IMR-90 (cell line): Measurements from ENCODE around the gene NHEJ1. TPM values are rescaled to one million over a fixed set of nuclear protein-coding genes. Genes with fewer than 3 reads are reported as not detected.

Source experiments
- ATAC-seq: fragments of 200-7000 bp; cut with Tn5 transposase; 2 replicates; pipeline ENCODE4 v1.9.1; 2020; ENCODE audit warnings: low read depth, mild to moderate bottlenecking, moderate library complexity
- BruUV-seq: library from RNA; stranded (reverse); fragments of 400-500 nt; replicated peaks from 2 replicates; lab custom pipeline; 2021; lab: Mats Ljungman, UMichigan
- CTCF ChIA-PET: fragments of 300-600 bp; formaldehyde crosslinking; extraction: SDS; loops from one replicate; lab custom pipeline; 2021; ENCODE audit warnings: antibody characterized with exemption; lab: Yijun Ruan, JAX
- POLR2A ChIA-PET: fragments of 300-600 bp; sonication (Branson Sonifier 250); formaldehyde crosslinking; loops from one replicate; lab custom pipeline; 2022; ENCODE audit warnings: antibody characterized with exemption; ENCODE audit not compliant: unreplicated experiment; lab: Charles Lee
- DNase-seq: peaks from one replicate; pipeline ENCODE4 v3.0.0; 2013
- H2AFZ ChIP-seq: replicated peaks from 2 replicates; pipeline ENCODE3; 2013; ENCODE audit warnings: low read length, mild to moderate bottlenecking; ENCODE audit not compliant: poor library complexity
- H2AK5ac ChIP-seq: 2 replicates; pipeline ENCODE4 v1.6.1; 2013; ENCODE audit warnings: low read depth, low read length, inconsistent platforms
- H2AK9ac ChIP-seq: replicated peaks from 2 replicates; pipeline ENCODE3; 2013; ENCODE audit warnings: mild to moderate bottlenecking, low read depth, low read length, moderate library complexity; ENCODE audit not compliant: poor library complexity
- H2BK120ac ChIP-seq: 2 replicates; pipeline ENCODE4 v1.6.1; 2013; ENCODE audit warnings: low read depth, low read length, inconsistent platforms
- H2BK15ac ChIP-seq: 3 replicates; pipeline ENCODE4 v1.6.1; 2013; ENCODE audit warnings: low read depth, low read length, inconsistent platforms
- H2BK20ac ChIP-seq: 2 replicates; pipeline ENCODE4 v1.6.1; 2013; ENCODE audit warnings: low read depth, mild to moderate bottlenecking, inconsistent platforms, low read length, moderate library complexity
- H2BK5ac ChIP-seq: 2 replicates; pipeline ENCODE4 v1.6.1; 2013; ENCODE audit warnings: mild to moderate bottlenecking, low read depth, low read length, inconsistent platforms; ENCODE audit not compliant: poor library complexity, severe bottlenecking
- H3K14ac ChIP-seq: replicated peaks from 2 replicates; pipeline ENCODE4 v1.6.1; 2013; ENCODE audit warnings: low read depth, low read length, inconsistent platforms
- H3K18ac ChIP-seq: 2 replicates; pipeline ENCODE4 v1.6.1; 2013; ENCODE audit warnings: low read depth, low read length, control low read depth
- H3K23ac ChIP-seq: 2 replicates; pipeline ENCODE4 v1.6.1; 2013; ENCODE audit warnings: low read depth, low read length, inconsistent platforms
- H3K27ac ChIP-seq: 2 replicates; pipeline ENCODE4 v1.5.1; 2013; ENCODE audit warnings: mild to moderate bottlenecking, control low read depth, low read length; ENCODE audit not compliant: insufficient read depth
- H3K27me3 ChIP-seq: 2 replicates; pipeline ENCODE4 v1.6.1; 2013; ENCODE audit warnings: low read length; ENCODE audit not compliant: control insufficient read depth, insufficient read depth
- H3K36me3 ChIP-seq: 2 replicates; pipeline ENCODE4 v1.6.1; 2013; ENCODE audit warnings: low read length, mixed read lengths; ENCODE audit not compliant: control insufficient read depth, insufficient read depth
- H3K4ac ChIP-seq: 2 replicates; pipeline ENCODE4 v1.6.1; 2013; ENCODE audit warnings: low read depth, low read length, inconsistent platforms
- H3K4me1 ChIP-seq: 2 replicates; pipeline ENCODE4 v1.6.1; 2013; ENCODE audit warnings: low read length, mixed read lengths; ENCODE audit not compliant: control insufficient read depth, insufficient read depth
- H3K4me2 ChIP-seq: 2 replicates; pipeline ENCODE4 v1.6.1; 2013; ENCODE audit warnings: low read depth, mild to moderate bottlenecking, control low read depth, low read length, moderate library complexity
- H3K4me3 ChIP-seq: 2 replicates; pipeline ENCODE4 v1.5.1; 2013; ENCODE audit warnings: low read depth, mild to moderate bottlenecking, control low read depth, low read length, moderate library complexity; ENCODE audit not compliant: insufficient read depth
- H3K56ac ChIP-seq: 2 replicates; pipeline ENCODE4 v1.6.1; 2013; ENCODE audit warnings: low read length, inconsistent platforms; ENCODE audit not compliant: insufficient read depth; ENCODE audit errors: extremely low read depth
- H3K79me1 ChIP-seq, 2 experiments: 2 replicates each; pipeline ENCODE4 v1.6.1; 2013; ENCODE audit warnings: low read length in 2 of 2, inconsistent platforms in 1 of 2, low read depth in 1 of 2
- H3K9ac ChIP-seq: 2 replicates; pipeline ENCODE4 v1.6.1; 2013; ENCODE audit warnings: low read depth, low read length, control low read depth
- H3K9me1 ChIP-seq: 2 replicates; pipeline ENCODE4 v1.6.1; 2013; ENCODE audit warnings: low read length, inconsistent platforms; ENCODE audit not compliant: insufficient read depth
- H3K9me3 ChIP-seq: 2 replicates; pipeline ENCODE4 v1.6.1; 2013; ENCODE audit warnings: low read length; ENCODE audit not compliant: control insufficient read depth, insufficient read depth
- H4K20me1 ChIP-seq: 2 replicates; pipeline ENCODE4 v1.6.1; 2013; ENCODE audit warnings: low read length, inconsistent platforms; ENCODE audit not compliant: insufficient read depth
- H4K5ac ChIP-seq: 2 replicates; pipeline ENCODE4 v1.6.1; 2013; ENCODE audit warnings: mild to moderate bottlenecking, low read depth, low read length, control low read depth
- H4K8ac ChIP-seq, 2 experiments: 2 replicates each; pipeline ENCODE4 v1.6.1; 2013; ENCODE audit warnings: low read depth in 2 of 2, low read length in 2 of 2, control low read depth in 1 of 2, inconsistent platforms in 1 of 2
- H4K91ac ChIP-seq: 2 replicates; pipeline ENCODE4 v1.6.1; 2013; ENCODE audit warnings: low read depth, low read length, inconsistent platforms; ENCODE audit not compliant: insufficient read depth
- BHLHE40 ChIP-seq: fragments of 150-350 bp; IDR thresholded peaks from 2 replicates; pipeline ENCODE4 v1.6.1; 2016; ENCODE audit warnings: mild to moderate bottlenecking, low read depth, low read length
- CEBPB ChIP-seq: IDR thresholded peaks from 2 replicates; pipeline ENCODE4 v1.6.1; 2012; ENCODE audit warnings: low read depth, low read length, improper control_type of control experiment
- CHD1 ChIP-seq: IDR thresholded peaks from 2 replicates; pipeline ENCODE4 v1.6.1; 2012; ENCODE audit warnings: low read depth, low read length, improper control_type of control experiment
- ELK1 ChIP-seq: fragments of 150-350 bp; IDR thresholded peaks from 2 replicates; pipeline ENCODE4 v1.6.1; 2016; ENCODE audit warnings: low read depth, mild to moderate bottlenecking, low read length, moderate library complexity, borderline replicate concordance
- FOS ChIP-seq: fragments of 150-350 bp; IDR thresholded peaks from 2 replicates; pipeline ENCODE4 v1.6.1; 2016; ENCODE audit warnings: low read depth, low read length
- MAZ ChIP-seq: IDR thresholded peaks from 2 replicates; pipeline ENCODE4 v1.6.1; 2012; ENCODE audit warnings: low read depth, mild to moderate bottlenecking, low read length, improper control_type of control experiment, moderate library complexity, borderline replicate concordance
- MXI1 ChIP-seq: IDR thresholded peaks from 2 replicates; pipeline ENCODE4 v1.6.1; 2012; ENCODE audit warnings: low read depth, mild to moderate bottlenecking, low read length, moderate library complexity, borderline replicate concordance
- NFE2L2 ChIP-seq: fragments of 150-350 bp; IDR thresholded peaks from 2 replicates; pipeline ENCODE4 v1.6.1; 2016; ENCODE audit warnings: low read depth, mild to moderate bottlenecking, low read length
- POLR2A ChIP-seq: IDR thresholded peaks from 2 replicates; pipeline ENCODE4 v1.6.1; 2012; ENCODE audit warnings: mild to moderate bottlenecking, low read depth, low read length
- RAD21 ChIP-seq: IDR thresholded peaks from 2 replicates; pipeline ENCODE4 v1.6.1; 2012; ENCODE audit warnings: low read length, improper control_type of control experiment
- RCOR1 ChIP-seq: IDR thresholded peaks from 2 replicates; pipeline ENCODE4 v1.6.1; 2012; ENCODE audit warnings: mild to moderate bottlenecking, low read length, improper control_type of control experiment; ENCODE audit not compliant: insufficient replicate concordance
- RFX5 ChIP-seq: IDR thresholded peaks from 2 replicates; pipeline ENCODE4 v1.8.0; 2012; ENCODE audit warnings: low read depth, mild to moderate bottlenecking, low read length, moderate library complexity
- WGBS, 2 experiments: methylation state at CpG; one replicate each; pipeline versions ENCODE4 v1.1.5 to v1.1.7; 2013; ENCODE audit warnings: missing lambda C conversion rate in 2 of 2; ENCODE audit not compliant: insufficient read length in 1 of 2; ENCODE audit errors: extremely low coverage in 2 of 2; 5-methylcytosine and 5-hydroxymethylcytosine counted together
- dilution Hi-C: fragments of 300-500 bp; cut with HindIII; formaldehyde crosslinking; loops from one replicate; pipeline ENCODE4 v1.14.3; 2018; ENCODE audit warnings: low sequenced_read_pairs; ENCODE audit not compliant: unreplicated experiment
- in situ Hi-C: fragments of 300-500 bp; cut with MboI; formaldehyde crosslinking; loops from 3 replicates; pipeline ENCODE4 v1.14.3; 2019; ENCODE audit warnings: low sequenced_read_pairs, inconsistent platforms, mixed read lengths
- intact Hi-C: fragments of 100-400 bp; cut with micrococcal nuclease; formaldehyde crosslinking; loops from 2 replicates; pipeline ENCODE4 v1.10.0; 2022
- polyA plus RNA-seq, 3 experiments: library from polyadenylated mRNA; depleted of rRNA; stranded (reverse); fragments of >200 nt; gene quantifications; 2 replicates each; pipeline ENCODE4 v1.2.3, GENCODE V29; 2012; ENCODE audit warnings: low replicate concordance in 1 of 3
- total RNA-seq: library from RNA; depleted of rRNA; stranded (reverse); fragments of >200 nt; gene quantifications from 2 replicates; pipeline ENCODE4 v1.2.3, GENCODE V29; 2012
- TF ChIP-seq, protein P1 (sequence below): fragments of 150-350 bp; IDR thresholded peaks from 2 replicates; pipeline ENCODE4 v1.6.1; 2017; ENCODE audit warnings: mild to moderate bottlenecking, antibody characterized with exemption, low read length, low read depth
- TF ChIP-seq, protein P2 (sequence below): conservative IDR thresholded peaks from 2 replicates; pipeline ENCODE4 v1.5.1; 2012; ENCODE audit warnings: mild to moderate bottlenecking, low read depth, low read length, improper control_type of control experiment

The NHEJ1 gene
- total and polyA plus RNA-seq, 2 of the 4 experiments (the other 2 are of a cell fraction), result 12.5 to 23.1 TPM

- in situ Hi-C loops (no loop called here), intact Hi-C loops (no loop called here), dilution Hi-C loops (no loop called here)
- WGBS, 2 experiments, result no CpG with 5 or more reads among the region's 1 CpG
- H2AK5ac ChIP-seq, result no peak overlapping the region
- H3K27me3 ChIP-seq, result peaks cover 12% of the 10 kb centered on the region
- TF ChIP-seq, protein P1, sequence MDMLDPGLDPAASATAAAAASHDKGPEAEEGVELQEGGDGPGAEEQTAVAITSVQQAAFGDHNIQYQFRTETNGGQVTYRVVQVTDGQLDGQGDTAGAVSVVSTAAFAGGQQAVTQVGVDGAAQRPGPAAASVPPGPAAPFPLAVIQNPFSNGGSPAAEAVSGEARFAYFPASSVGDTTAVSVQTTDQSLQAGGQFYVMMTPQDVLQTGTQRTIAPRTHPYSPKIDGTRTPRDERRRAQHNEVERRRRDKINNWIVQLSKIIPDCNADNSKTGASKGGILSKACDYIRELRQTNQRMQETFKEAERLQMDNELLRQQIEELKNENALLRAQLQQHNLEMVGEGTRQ, result no peak
- TF ChIP-seq CEBPB (no peak), FOS (no peak), BHLHE40 (no peak), RAD21 (no peak), RCOR1 (no peak), CHD1 (no peak), POLR2A (no peak), NFE2L2 (no peak), MAZ (no peak), RFX5 (no peak), MXI1 (no peak), ELK1 (no peak)
- TF ChIP-seq, protein P2, sequence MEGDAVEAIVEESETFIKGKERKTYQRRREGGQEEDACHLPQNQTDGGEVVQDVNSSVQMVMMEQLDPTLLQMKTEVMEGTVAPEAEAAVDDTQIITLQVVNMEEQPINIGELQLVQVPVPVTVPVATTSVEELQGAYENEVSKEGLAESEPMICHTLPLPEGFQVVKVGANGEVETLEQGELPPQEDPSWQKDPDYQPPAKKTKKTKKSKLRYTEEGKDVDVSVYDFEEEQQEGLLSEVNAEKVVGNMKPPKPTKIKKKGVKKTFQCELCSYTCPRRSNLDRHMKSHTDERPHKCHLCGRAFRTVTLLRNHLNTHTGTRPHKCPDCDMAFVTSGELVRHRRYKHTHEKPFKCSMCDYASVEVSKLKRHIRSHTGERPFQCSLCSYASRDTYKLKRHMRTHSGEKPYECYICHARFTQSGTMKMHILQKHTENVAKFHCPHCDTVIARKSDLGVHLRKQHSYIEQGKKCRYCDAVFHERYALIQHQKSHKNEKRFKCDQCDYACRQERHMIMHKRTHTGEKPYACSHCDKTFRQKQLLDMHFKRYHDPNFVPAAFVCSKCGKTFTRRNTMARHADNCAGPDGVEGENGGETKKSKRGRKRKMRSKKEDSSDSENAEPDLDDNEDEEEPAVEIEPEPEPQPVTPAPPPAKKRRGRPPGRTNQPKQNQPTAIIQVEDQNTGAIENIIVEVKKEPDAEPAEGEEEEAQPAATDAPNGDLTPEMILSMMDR, result no peak
- H3K36me3 ChIP-seq, result no peaks in the 10 kb centered on the region
- H2BK120ac ChIP-seq, result no peak overlapping the region
- no peak overlapping the region for H3K14ac ChIP-seq
- no peak overlapping the region for H3K23ac ChIP-seq
- H2BK5ac ChIP-seq, result no peak overlapping the region
- ChIA-PET POLR2A (no interaction called here), CTCF (no interaction called here)
- H3K4me2 ChIP-seq, result no peak overlapping the region
- no peaks in the 10 kb centered on the region for H3K9me1 ChIP-seq
- H4K5ac ChIP-seq, result no peak overlapping the region
- DNase-seq (no peak), ATAC-seq (no peak)
- H3K18ac ChIP-seq, result no peak overlapping the region
- no peaks in the 10 kb centered on the region for H4K20me1 ChIP-seq
- no peak overlapping the region for H2BK15ac ChIP-seq
- H3K4me3 ChIP-seq, result no peak overlapping the region
- H3K79me1 ChIP-seq, result no peaks in the 10 kb centered on the region
- H3K27ac ChIP-seq, result no peak overlapping the region
- H3K4ac ChIP-seq, result no peak overlapping the region
- no peak overlapping the region for H2BK20ac ChIP-seq
- H2AK9ac ChIP-seq, result no peak overlapping the region
- H4K91ac ChIP-seq, result no peak overlapping the region
- BruUV-seq, result no TSS peak
- H2AFZ ChIP-seq, result no peak overlapping the region
- no peaks in the 10 kb centered on the region for H3K4me1 ChIP-seq
- no peak overlapping the region for H3K9ac ChIP-seq
- no peaks in the 10 kb centered on the region for H3K9me3 ChIP-seq
- H4K8ac ChIP-seq, result no peak overlapping the region
- H3K56ac ChIP-seq, result no peak overlapping the region
These were observed 36.8 kb upstream of the NHEJ1 start for GRCh38 chr2:219197388-219197787.
